Measurements from ENCODE around the gene IL7R.

IL7R gene

GRCh38 chr5:35879649-35880048 is 23.0 kb downstream of the IL7R start:
- H3K4me3 ChIP-seq (replicated peaks; ENCODE audit: low read depth, low read length) = no peak overlapping the region
- no peak for DNase-seq (ENCODE audit: low read depth)
- no peak for TF ChIP-seq CTCF (IDR thresholded peaks at IDR 0.05; ENCODE audit: low read length, missing control alignments)

- no peak overlapping the region for H3K4me3 ChIP-seq (replicated peaks; ENCODE audit: low read depth, low read length)
- DNase-seq (ENCODE audit: low read depth) = no peak
- TF ChIP-seq CTCF (IDR thresholded peaks at IDR 0.05; ENCODE audit: low read length, missing control alignments) = no peak
Observed at GRCh38 chr5:35880156-35880555, 23.5 kb downstream of the IL7R start.

- no peak for DNase-seq (ENCODE audit: low read depth)
- no peak for TF ChIP-seq CTCF (IDR thresholded peaks at IDR 0.05; ENCODE audit: low read length, missing control alignments)
- H3K4me3 ChIP-seq (replicated peaks; ENCODE audit: low read depth, low read length) = no peak overlapping the region
Observed at GRCh38 chr5:35881758-35882157, 25.1 kb downstream of the IL7R start.

- TF ChIP-seq CTCF (IDR thresholded peaks at IDR 0.05; ENCODE audit: low read length, missing control alignments) = no peak
- peak; percentile 64 for DNase-seq (ENCODE audit: low read depth)
- H3K4me3 ChIP-seq (replicated peaks; ENCODE audit: low read depth, low read length) = no peak overlapping the region
Observed at GRCh38 chr5:35884191-35884769, 27.6 kb downstream of the IL7R start.

- no peak overlapping the region for H3K4me3 ChIP-seq (replicated peaks; ENCODE audit: low read depth, low read length)
- TF ChIP-seq CTCF (IDR thresholded peaks at IDR 0.05; ENCODE audit: low read length, missing control alignments) = no peak
- DNase-seq (ENCODE audit: low read depth) = no peak
Observed at GRCh38 chr5:35884773-35885172, 28.1 kb downstream of the IL7R start.

- no peak for DNase-seq (ENCODE audit: low read depth)
- no peak for TF ChIP-seq CTCF (IDR thresholded peaks at IDR 0.05; ENCODE audit: low read length, missing control alignments)
- H3K4me3 ChIP-seq (replicated peaks; ENCODE audit: low read depth, low read length) = no peak overlapping the region
Observed at GRCh38 chr5:35886381-35886780, 29.7 kb downstream of the IL7R start.

Data from fibroblast of pulmonary artery (primary cell).